Type B pancreatic cell (in vitro differentiated cells): ENCODE measurements around the gene BMP7. TPM values are rescaled to one million over a fixed set of nuclear protein-coding genes. Genes with fewer than 3 reads are reported as not detected.

Experiments used
- DNase-seq: peaks from one replicate; pipeline ENCODE4 v3.0.0; 2021; ENCODE audit warnings: mixed read lengths; ENCODE audit not compliant: unreplicated experiment; ENCODE audit errors: extremely low spot score
- H3K27ac Mint-ChIP-seq: 2 replicates; pipeline ENCODE4 v1.8.0; 2021; ENCODE audit warnings: mild to moderate bottlenecking, mixed read lengths
- H3K27me3 Mint-ChIP-seq: 2 replicates; pipeline ENCODE4 v1.8.0; 2021; ENCODE audit warnings: mixed read lengths
- H3K36me3 Mint-ChIP-seq: 2 replicates; pipeline ENCODE4 v1.8.0; 2021; ENCODE audit warnings: mixed read lengths
- H3K4me1 Mint-ChIP-seq: one replicate; pipeline ENCODE4 v1.8.0; 2021; ENCODE audit warnings: mixed read lengths; ENCODE audit not compliant: unreplicated experiment
- H3K4me3 Mint-ChIP-seq: 2 replicates; pipeline ENCODE4 v1.8.0; 2021; ENCODE audit warnings: mild to moderate bottlenecking, mixed read lengths
- H3K9me3 Mint-ChIP-seq: 2 replicates; pipeline ENCODE4 v1.8.0; 2021; ENCODE audit warnings: mixed read lengths
- CTCF ChIP-seq: fragments of 200-600 bp; sonication (generic); conservative IDR thresholded peaks from 2 replicates; pipeline ENCODE4 v1.5.0; 2021; ENCODE audit warnings: antibody characterized with exemption, mild to moderate bottlenecking
- total RNA-seq: library from RNA; stranded (reverse); gene quantifications from 2 replicates; pipeline ENCODE4 v1.2.1, GENCODE V29; 2021; ENCODE audit warnings: low replicate concordance

The BMP7 gene
- total RNA-seq, 1 donor from 2014 or later, result 115 TPM

GRCh38 chr20:57118964-57119363 lies 147.5 kb downstream of the BMP7 start:
- no peak for TF ChIP-seq CTCF
- Mint-ChIP-seq H3K4me3 (no peak overlapping the region), H3K4me1 (peaks cover 16% of the 10 kb centered on the region), H3K9me3 (peaks cover 4% of the 10 kb centered on the region), H3K27me3 (peaks cover 6% of the 10 kb centered on the region), H3K27ac (no peak overlapping the region), H3K36me3 (peaks cover 2% of the 10 kb centered on the region)
- DNase-seq, result no peak

Other genes starting within 250 kb of the BMP7 start
- gene SPO11, start 63.2 kb upstream of the BMP7 start, total RNA-seq, result not detected in 2 replicates
- 38.2 and 46.5 TPM in 2 replicates for gene RAE1, start 84.6 kb upstream of the BMP7 start, total RNA-seq
- 15.2 and 26.5 TPM in 2 replicates for gene RBM38, start 124.8 kb upstream of the BMP7 start, total RNA-seq